ENCODE results near the gene HAT1. TPM values are rescaled to one million over a fixed set of nuclear protein-coding genes. Genes with fewer than 3 reads are reported as not detected.
A peak's percentile ranks its signal among the peaks of the same experiment; 100 is the strongest.

The HAT1 gene, protein sequence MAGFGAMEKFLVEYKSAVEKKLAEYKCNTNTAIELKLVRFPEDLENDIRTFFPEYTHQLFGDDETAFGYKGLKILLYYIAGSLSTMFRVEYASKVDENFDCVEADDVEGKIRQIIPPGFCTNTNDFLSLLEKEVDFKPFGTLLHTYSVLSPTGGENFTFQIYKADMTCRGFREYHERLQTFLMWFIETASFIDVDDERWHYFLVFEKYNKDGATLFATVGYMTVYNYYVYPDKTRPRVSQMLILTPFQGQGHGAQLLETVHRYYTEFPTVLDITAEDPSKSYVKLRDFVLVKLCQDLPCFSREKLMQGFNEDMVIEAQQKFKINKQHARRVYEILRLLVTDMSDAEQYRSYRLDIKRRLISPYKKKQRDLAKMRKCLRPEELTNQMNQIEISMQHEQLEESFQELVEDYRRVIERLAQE
- polyA plus RNA-seq (30.6 and 39.8 TPM in 2 replicates), polyA minus RNA-seq (41.1 and 44.3 TPM in 2 replicates)

- Histone ChIP-seq H3K27ac (ENCODE audit: low read length) (peak within 1 kb of the TSS; percentile 81), H3K9me2 (ENCODE audit: insufficient read depth, low read length) (no peaks in the 10 kb centered on the region), H3K9me3 (ENCODE audit: low read length) (no peaks in the 10 kb centered on the region), H3K9ac (ENCODE audit: low read length) (peak within 1 kb of the TSS; percentile 72), H2AFZ (ENCODE audit: low read depth, low read length) (peak within 1 kb of the TSS; percentile 67), H3K79me2 (replicated peaks; ENCODE audit: insufficient read depth, low read length) (peaks cover 40% of the 10 kb centered on the region), H4K20me1 (ENCODE audit: insufficient read depth) (no peaks in the 10 kb centered on the region), H3F3A (ENCODE audit: insufficient read depth, low read length, poor library complexity, severe bottlenecking) (no peaks in the 10 kb centered on the region), H3K27me3 (ENCODE audit: insufficient read depth, low read depth, low read length) (no peaks in the 10 kb centered on the region), H3K4me2 (ENCODE audit: low read length) (peak within 1 kb of the TSS; percentile 91), H3K4me3 (ENCODE audit: low read length) (peak within 1 kb of the TSS; percentile 87), H3K36me3 (ENCODE audit: insufficient read depth, low read length) (no peaks in the 10 kb centered on the region)
- TF ChIP-seq POLR2AphosphoS5 (IDR thresholded peaks at IDR 0.05) (peak; percentile 64), EZH2 (IDR thresholded peaks at IDR 0.05; ENCODE audit: borderline replicate concordance, insufficient read depth, low read length, poor library complexity, severe bottlenecking) (no peak), EP300 (conservative IDR thresholded peaks at IDR 0.05; ENCODE audit: poor library complexity, severe bottlenecking) (peak; percentile 67), MXI1 (conservative IDR thresholded peaks at IDR 0.05; ENCODE audit: poor library complexity, severe bottlenecking) (peak; percentile 85), SMC3 (conservative IDR thresholded peaks at IDR 0.05; ENCODE audit: poor library complexity) (peak; percentile 46), TAF1 (IDR thresholded peaks at IDR 0.05; ENCODE audit: low read depth) (peak; percentile 40), RAD21 (conservative IDR thresholded peaks at IDR 0.05) (peak; percentile 47)
- TF ChIP-seq, protein P1, sequence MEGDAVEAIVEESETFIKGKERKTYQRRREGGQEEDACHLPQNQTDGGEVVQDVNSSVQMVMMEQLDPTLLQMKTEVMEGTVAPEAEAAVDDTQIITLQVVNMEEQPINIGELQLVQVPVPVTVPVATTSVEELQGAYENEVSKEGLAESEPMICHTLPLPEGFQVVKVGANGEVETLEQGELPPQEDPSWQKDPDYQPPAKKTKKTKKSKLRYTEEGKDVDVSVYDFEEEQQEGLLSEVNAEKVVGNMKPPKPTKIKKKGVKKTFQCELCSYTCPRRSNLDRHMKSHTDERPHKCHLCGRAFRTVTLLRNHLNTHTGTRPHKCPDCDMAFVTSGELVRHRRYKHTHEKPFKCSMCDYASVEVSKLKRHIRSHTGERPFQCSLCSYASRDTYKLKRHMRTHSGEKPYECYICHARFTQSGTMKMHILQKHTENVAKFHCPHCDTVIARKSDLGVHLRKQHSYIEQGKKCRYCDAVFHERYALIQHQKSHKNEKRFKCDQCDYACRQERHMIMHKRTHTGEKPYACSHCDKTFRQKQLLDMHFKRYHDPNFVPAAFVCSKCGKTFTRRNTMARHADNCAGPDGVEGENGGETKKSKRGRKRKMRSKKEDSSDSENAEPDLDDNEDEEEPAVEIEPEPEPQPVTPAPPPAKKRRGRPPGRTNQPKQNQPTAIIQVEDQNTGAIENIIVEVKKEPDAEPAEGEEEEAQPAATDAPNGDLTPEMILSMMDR (IDR thresholded peaks at IDR 0.05; ENCODE audit: poor library complexity, severe bottlenecking): no peak
These were observed at the start of gene HAT1 for GRCh38 chr2:171922230-171923022. Gene HAT1, plus strand, starts transcription at chr2:171922461. Its CDS starts 40 bp downstream, at chr2:171922501.

- no peak overlapping the region for H3K4me3 ChIP-seq (ENCODE audit: low read length)
- H3K79me2 ChIP-seq (replicated peaks; ENCODE audit: insufficient read depth, low read length): peaks cover 18% of the 10 kb centered on the region
- no peaks in the 10 kb centered on the region for H4K20me1 ChIP-seq (ENCODE audit: insufficient read depth)
- no peaks in the 10 kb centered on the region for H3F3A ChIP-seq (ENCODE audit: insufficient read depth, low read length, poor library complexity, severe bottlenecking)
- no peak overlapping the region for H2AFZ ChIP-seq (ENCODE audit: low read depth, low read length)
- no peaks in the 10 kb centered on the region for H3K36me3 ChIP-seq (ENCODE audit: insufficient read depth, low read length)
- H3K9me2 ChIP-seq (ENCODE audit: insufficient read depth, low read length): no peaks in the 10 kb centered on the region
- H3K27ac ChIP-seq (ENCODE audit: low read length): no peak overlapping the region
- no peak overlapping the region for H3K4me2 ChIP-seq (ENCODE audit: low read length)
- no peaks in the 10 kb centered on the region for H3K27me3 ChIP-seq (ENCODE audit: insufficient read depth, low read depth, low read length)
- no peak overlapping the region for H3K9ac ChIP-seq (ENCODE audit: low read length)
- no peak for TF ChIP-seq TAF1 (IDR thresholded peaks at IDR 0.05; ENCODE audit: low read depth)
- no peak for TF ChIP-seq MXI1 (conservative IDR thresholded peaks at IDR 0.05; ENCODE audit: poor library complexity, severe bottlenecking)
- TF ChIP-seq EP300 (conservative IDR thresholded peaks at IDR 0.05; ENCODE audit: poor library complexity, severe bottlenecking): no peak
- TF ChIP-seq, protein P1 (IDR thresholded peaks at IDR 0.05; ENCODE audit: poor library complexity, severe bottlenecking): no peak
- TF ChIP-seq SMC3 (conservative IDR thresholded peaks at IDR 0.05; ENCODE audit: poor library complexity): no peak
- no peaks in the 10 kb centered on the region for H3K9me3 ChIP-seq (ENCODE audit: low read length)
These were observed 47.7 kb upstream of the HAT1 start for GRCh38 chr2:171874517-171874916.
